ENCODE data around the gene FMN2. TPM values are rescaled to one million over a fixed set of nuclear protein-coding genes. Genes with fewer than 3 reads are reported as not detected.

The FMN2 gene
- polyA plus RNA-seq, 2 of the 4 experiments (the other 2 are of a cell fraction): 2.8 to 4.2 TPM

- ChIA-PET POLR2A (no interaction called here), CTCF (interaction anchor here (1.3 kb wide), 1 partner anchor 23 kb away, joined by 3 read pairs; no protein-coding TSS in a partner anchor)
- H3K9me3 ChIP-seq: no peaks in the 10 kb centered on the region
- WGBS (ENCODE audit: missing lambda C conversion rate): 74% methylated on average over 2 of the region's 2 CpGs
- no peak for TF ChIP-seq MAZ (IDR thresholded peaks at IDR 0.05; ENCODE audit: borderline replicate concordance, low read depth, low read length)
- no peak for TF ChIP-seq KDM1A (IDR thresholded peaks at IDR 0.05; ENCODE audit: low read depth)
- TF ChIP-seq JUN (IDR thresholded peaks at IDR 0.05): no peak
- TF ChIP-seq RCOR1 (IDR thresholded peaks at IDR 0.05; ENCODE audit: low read depth, low read length): no peak
- TF ChIP-seq SMC3 (IDR thresholded peaks at IDR 0.05): no peak
- no peak for TF ChIP-seq RARB (CRISPR knock-in tag; IDR thresholded peaks at IDR 0.05)
- TF ChIP-seq NR3C1 (IDR thresholded peaks at IDR 0.05): no peak
- TF ChIP-seq CHD2 (IDR thresholded peaks at IDR 0.05; ENCODE audit: low read length, partially characterized antibody): no peak
- no peak for TF ChIP-seq CEBPB (IDR thresholded peaks at IDR 0.05)
- TF ChIP-seq HES2 (IDR thresholded peaks at IDR 0.05): no peak
- TF ChIP-seq JUNB (IDR thresholded peaks at IDR 0.05): no peak
- TF ChIP-seq REST (IDR thresholded peaks at IDR 0.05): no peak
- TF ChIP-seq ZC3H11A (IDR thresholded peaks at IDR 0.05): no peak
- no peak overlapping the region for H3K4me3 ChIP-seq
- H3K4me2 ChIP-seq: no peak overlapping the region
- no peak overlapping the region for H3K27ac ChIP-seq
- DNase-seq (ENCODE audit: low read depth in 1 of 2, low spot score in 1 of 2): no peak
- H3K4me1 ChIP-seq: no peaks in the 10 kb centered on the region
- FAIRE-seq: no peak
- no peak for ATAC-seq
Measured at GRCh38 chr1:240171907-240172306, 80.2 kb downstream of the FMN2 start.

GRCh38 chr1:240173836-240174235 lies 82.2 kb downstream of the FMN2 start:
- no peak for DNase-seq (ENCODE audit: low read depth in 1 of 2, low spot score in 1 of 2)
- TF ChIP-seq POLR2AphosphoS2 (conservative IDR thresholded peaks at IDR 0.05; ENCODE audit: low read length) (no peak), HOXB5 (CRISPR knock-in tag; IDR thresholded peaks at IDR 0.05) (no peak), EP300 (IDR thresholded peaks at IDR 0.05) (no peak), MYC (IDR thresholded peaks at IDR 0.05; ENCODE audit: borderline replicate concordance, low read length) (no peak), BHLHE40 (IDR thresholded peaks at IDR 0.05; ENCODE audit: low read depth, low read length) (no peak), GATA3 (IDR thresholded peaks at IDR 0.05; ENCODE audit: borderline replicate concordance) (no peak), HOXB13 (CRISPR knock-in tag; IDR thresholded peaks at IDR 0.05; ENCODE audit: low read depth) (no peak), TFCP2L1 (CRISPR knock-in tag; IDR thresholded peaks at IDR 0.05) (no peak), KDM1A (IDR thresholded peaks at IDR 0.05; ENCODE audit: low read depth) (no peak)
- Histone ChIP-seq H3K4me3 (no peak overlapping the region), H3K27ac (no peak overlapping the region), H3K4me2 (no peak overlapping the region), H3K4me1 (no peaks in the 10 kb centered on the region), H3K9me3 (no peaks in the 10 kb centered on the region)
- WGBS (ENCODE audit: missing lambda C conversion rate): 72% methylated on average over 1 of the region's 1 CpG
- ChIA-PET POLR2A (no interaction called here), CTCF (interaction anchor here (0.9 to 2.5 kb wide), 6 partner anchors 11 to 518 kb away, joined by 3 to 8 read pairs (median 5); no protein-coding TSS in a partner anchor)
- no peak for ATAC-seq
- no peak for FAIRE-seq

- TF ChIP-seq GATA3 (IDR thresholded peaks at IDR 0.05; ENCODE audit: borderline replicate concordance): no peak
- TF ChIP-seq HOXB13 (CRISPR knock-in tag; IDR thresholded peaks at IDR 0.05; ENCODE audit: low read depth): no peak
- no peak for TF ChIP-seq E2F6 (IDR thresholded peaks at IDR 0.05; ENCODE audit: borderline replicate concordance, low read depth)
- TF ChIP-seq JUN (IDR thresholded peaks at IDR 0.05): no peak
- TF ChIP-seq CHD4 (IDR thresholded peaks at IDR 0.05; ENCODE audit: borderline replicate concordance): no peak
- no peak for TF ChIP-seq RCOR1 (IDR thresholded peaks at IDR 0.05; ENCODE audit: low read depth, low read length)
- no peak for TF ChIP-seq SMC3 (IDR thresholded peaks at IDR 0.05)
- TF ChIP-seq MAZ (IDR thresholded peaks at IDR 0.05; ENCODE audit: borderline replicate concordance, low read depth, low read length): no peak
- no peak for TF ChIP-seq RNF2 (IDR thresholded peaks at IDR 0.05; ENCODE audit: borderline replicate concordance, low read depth)
- no peak for TF ChIP-seq NFE2L2 (conservative IDR thresholded peaks at IDR 0.05; ENCODE audit: low read length)
- no peak for TF ChIP-seq HEYL (CRISPR knock-in tag; IDR thresholded peaks at IDR 0.05)
- no peak for TF ChIP-seq CHD2 (IDR thresholded peaks at IDR 0.05; ENCODE audit: low read length, partially characterized antibody)
- no peak for TF ChIP-seq CBX8 (IDR thresholded peaks at IDR 0.05)
- TF ChIP-seq MYC (IDR thresholded peaks at IDR 0.05; ENCODE audit: borderline replicate concordance, low read length): no peak
- no peak for TF ChIP-seq HOXB5 (CRISPR knock-in tag; IDR thresholded peaks at IDR 0.05)
- no peak overlapping the region for H3K4me2 ChIP-seq
- ATAC-seq (no peak), DNase-seq (ENCODE audit: low read depth in 1 of 2, low spot score in 1 of 2) (no peak), FAIRE-seq (no peak)
- no peaks in the 10 kb centered on the region for H3K9me3 ChIP-seq
- 89% methylated on average over 4 of the region's 4 CpGs for WGBS (ENCODE audit: missing lambda C conversion rate)
- no peaks in the 10 kb centered on the region for H3K4me1 ChIP-seq
- H3K27ac ChIP-seq: no peak overlapping the region
- ChIA-PET POLR2A (no interaction called here), CTCF (interaction anchor here (0.9 to 2.5 kb wide), 4 partner anchors 12 to 25 kb away, joined by 3 to 8 read pairs (median 5); no protein-coding TSS in a partner anchor)
- no peak overlapping the region for H3K4me3 ChIP-seq
Measured at GRCh38 chr1:240174734-240175133, 83.1 kb downstream of the FMN2 start.
